Measurements from ENCODE around the gene OSBPL5. TPM values are rescaled to one million over a fixed set of nuclear protein-coding genes. Genes with fewer than 3 reads are reported as not detected.

OSBPL5 gene
- total RNA-seq, 1 donor = 49.7 TPM

DNA sequence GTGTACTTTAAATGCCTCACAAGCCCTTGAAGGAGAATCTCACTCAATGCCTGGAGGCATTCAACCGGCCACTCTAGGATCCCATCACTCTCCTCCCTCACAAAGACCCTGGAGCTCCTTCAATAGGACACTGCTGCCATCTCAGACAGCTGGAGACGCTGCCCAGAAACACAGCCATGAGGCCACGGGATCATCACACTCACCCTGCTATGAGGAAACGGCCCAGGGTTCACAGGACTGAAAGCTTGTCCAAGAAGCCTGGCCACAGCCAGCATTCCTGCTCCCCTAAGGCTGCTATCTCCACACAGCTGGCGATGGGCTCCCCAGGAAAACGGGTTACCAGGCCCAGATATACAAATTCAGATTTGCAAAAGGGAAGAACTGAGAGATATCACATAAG lies 121.1 kb downstream of the OSBPL5 start:
- H3K4me3 ChIP-seq (ENCODE audit: low read depth, low read length) = no peak overlapping the region
- DNase-seq (ENCODE audit: low read depth) = peak; percentile 53
- TF ChIP-seq, protein P1, sequence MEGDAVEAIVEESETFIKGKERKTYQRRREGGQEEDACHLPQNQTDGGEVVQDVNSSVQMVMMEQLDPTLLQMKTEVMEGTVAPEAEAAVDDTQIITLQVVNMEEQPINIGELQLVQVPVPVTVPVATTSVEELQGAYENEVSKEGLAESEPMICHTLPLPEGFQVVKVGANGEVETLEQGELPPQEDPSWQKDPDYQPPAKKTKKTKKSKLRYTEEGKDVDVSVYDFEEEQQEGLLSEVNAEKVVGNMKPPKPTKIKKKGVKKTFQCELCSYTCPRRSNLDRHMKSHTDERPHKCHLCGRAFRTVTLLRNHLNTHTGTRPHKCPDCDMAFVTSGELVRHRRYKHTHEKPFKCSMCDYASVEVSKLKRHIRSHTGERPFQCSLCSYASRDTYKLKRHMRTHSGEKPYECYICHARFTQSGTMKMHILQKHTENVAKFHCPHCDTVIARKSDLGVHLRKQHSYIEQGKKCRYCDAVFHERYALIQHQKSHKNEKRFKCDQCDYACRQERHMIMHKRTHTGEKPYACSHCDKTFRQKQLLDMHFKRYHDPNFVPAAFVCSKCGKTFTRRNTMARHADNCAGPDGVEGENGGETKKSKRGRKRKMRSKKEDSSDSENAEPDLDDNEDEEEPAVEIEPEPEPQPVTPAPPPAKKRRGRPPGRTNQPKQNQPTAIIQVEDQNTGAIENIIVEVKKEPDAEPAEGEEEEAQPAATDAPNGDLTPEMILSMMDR (IDR thresholded peaks at IDR 0.05; ENCODE audit: insufficient read depth, low read depth, low read length) = no peak

DNA sequence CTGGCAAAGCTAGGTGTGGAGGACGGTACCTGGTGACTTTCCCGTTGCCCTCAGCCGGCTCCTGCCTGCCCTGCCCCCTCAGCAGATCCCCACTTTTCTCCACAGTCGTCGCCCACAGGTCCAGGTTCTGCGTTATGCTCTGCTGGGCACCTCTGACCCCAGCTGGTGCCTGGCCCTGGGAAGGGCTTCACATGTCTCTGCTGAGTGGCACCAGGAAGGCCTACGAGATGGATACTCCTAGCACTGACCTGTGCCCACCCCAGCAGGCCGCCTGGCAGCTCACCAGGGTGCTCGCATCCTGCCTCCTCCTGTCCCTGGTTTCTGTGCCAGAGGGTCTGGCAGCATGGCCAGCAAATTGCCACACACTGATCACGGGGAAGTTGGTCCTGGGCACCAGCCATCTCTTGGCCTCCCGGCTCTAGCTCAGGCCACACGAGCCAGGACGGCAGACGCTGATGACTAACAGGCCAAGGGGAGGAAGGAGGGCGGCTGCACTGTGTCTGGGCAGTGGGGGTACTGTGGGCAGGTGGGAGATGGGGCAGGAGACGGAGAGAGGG lies 121.7 kb downstream of the OSBPL5 start:
- no peak overlapping the region for H3K4me3 ChIP-seq (ENCODE audit: low read depth, low read length)
- no peak for DNase-seq (ENCODE audit: low read depth)
- TF ChIP-seq, protein P1 (IDR thresholded peaks at IDR 0.05; ENCODE audit: insufficient read depth, low read depth, low read length) = no peak

DNA sequence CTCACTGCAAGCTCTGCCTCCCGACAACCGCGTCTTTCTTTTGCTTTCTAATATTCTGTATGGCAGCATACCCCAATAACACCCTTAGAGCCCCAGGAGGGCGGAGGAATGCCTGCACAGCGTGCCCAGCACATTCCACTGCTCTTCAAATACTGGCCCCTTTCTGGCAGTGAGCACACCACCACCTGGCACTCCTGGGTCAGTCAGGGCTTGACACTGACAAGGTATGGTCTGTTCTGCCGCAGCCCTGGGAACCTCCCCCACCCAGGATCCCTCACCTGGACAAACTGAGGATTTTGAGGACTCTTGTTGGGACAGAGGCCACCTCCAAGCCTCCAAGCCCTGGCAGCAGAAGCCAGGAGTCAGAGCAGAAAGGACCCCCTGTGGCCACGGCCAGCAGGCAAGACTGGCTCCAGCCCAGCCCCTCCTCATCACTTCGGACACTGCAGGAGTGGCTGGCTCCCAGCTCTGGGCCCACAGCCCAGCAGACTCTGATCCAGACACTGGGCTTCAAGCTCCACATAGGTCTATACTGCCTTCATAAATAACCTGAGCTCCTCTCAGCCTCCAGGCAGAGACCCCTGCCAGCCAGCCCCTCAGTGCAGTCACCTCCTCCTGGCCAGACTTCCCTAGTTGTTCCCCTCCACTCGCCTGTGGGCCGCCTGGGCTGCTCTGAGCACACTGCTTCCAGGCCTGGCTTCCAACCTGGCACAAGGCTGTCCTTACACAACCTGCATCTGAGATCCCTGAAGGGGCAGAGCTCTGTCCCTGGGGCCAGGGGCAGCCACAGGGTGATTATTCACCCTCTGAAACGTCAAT lies 122.4 kb downstream of the OSBPL5 start:
- TF ChIP-seq, protein P1 (IDR thresholded peaks at IDR 0.05; ENCODE audit: insufficient read depth, low read depth, low read length) = no peak
- H3K4me3 ChIP-seq (ENCODE audit: low read depth, low read length) = no peak overlapping the region
- DNase-seq (ENCODE audit: low read depth) = no peak

DNA sequence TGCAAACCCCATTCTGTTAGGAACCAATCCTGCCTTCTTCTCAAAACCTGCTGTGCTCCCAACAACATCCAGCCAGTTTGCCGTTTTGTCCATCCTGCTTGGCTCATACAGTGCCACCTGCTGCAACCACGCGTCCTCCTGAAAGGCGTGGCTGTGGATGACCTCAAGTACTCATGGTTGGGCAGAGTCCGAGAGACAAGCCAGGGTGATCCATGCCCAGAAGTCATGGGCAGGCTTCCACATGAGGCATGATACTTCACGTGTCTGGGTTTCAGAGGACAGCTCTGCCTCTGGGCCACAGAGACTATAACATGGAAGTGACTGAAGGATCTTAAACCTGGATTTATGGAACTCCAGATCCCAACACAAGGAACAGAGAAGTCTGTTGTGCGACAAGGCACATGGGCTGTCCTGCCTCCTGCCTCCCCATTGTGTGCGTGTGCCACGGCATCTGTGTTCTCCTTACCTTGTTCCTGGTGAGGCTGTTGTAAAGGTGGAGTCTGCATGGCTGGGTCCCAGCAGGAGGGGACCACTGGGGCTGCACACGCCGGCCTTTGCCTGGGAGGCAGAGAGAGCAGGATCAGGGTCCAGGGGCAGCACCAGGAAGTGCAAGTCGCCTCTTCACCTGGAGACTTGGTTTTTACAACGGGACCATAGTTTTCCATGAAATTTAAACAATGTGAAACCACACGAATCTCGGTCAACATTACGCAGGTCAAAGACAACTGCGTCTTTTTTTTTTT lies 123.2 kb downstream of the OSBPL5 start:
- TF ChIP-seq, protein P1 (IDR thresholded peaks at IDR 0.05; ENCODE audit: insufficient read depth, low read depth, low read length) = no peak
- DNase-seq (ENCODE audit: low read depth) = no peak
- no peak overlapping the region for H3K4me3 ChIP-seq (ENCODE audit: low read depth, low read length)

DNA sequence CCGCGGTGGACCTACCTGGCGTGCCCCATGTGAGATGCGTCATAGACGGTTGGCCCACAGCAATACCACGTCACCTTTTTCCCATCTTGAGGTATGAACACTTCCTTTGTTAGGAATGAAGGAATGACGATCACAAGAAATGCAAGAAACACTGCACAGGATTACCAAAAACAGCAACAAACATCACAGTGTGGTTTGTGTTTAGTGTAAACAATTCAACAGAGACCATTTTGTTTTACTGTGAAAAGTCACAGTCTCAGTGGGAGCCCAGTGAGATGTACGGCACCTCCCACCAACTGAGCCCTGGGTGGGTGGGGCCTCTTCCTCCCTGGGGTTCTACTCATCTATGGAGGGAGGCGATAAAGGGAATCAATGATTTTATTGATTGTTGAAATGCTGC lies 124.2 kb downstream of the OSBPL5 start:
- TF ChIP-seq, protein P1 (IDR thresholded peaks at IDR 0.05; ENCODE audit: insufficient read depth, low read depth, low read length) = no peak
- no peak for DNase-seq (ENCODE audit: low read depth)

DNA sequence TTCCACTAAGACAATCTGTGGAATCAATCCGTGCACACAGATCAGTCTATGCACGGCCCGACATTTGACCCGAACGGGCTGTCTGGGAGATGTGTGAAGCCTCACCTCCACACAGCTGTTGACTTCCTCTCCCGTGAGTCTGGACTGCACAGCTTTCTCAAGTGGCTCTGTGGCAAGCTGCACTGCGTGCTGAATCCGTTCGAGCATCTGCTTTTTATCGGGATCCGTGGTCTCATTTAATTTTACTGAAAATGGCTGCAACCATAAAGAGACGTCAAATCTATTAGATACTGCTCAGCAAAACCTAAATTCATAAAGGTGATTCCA lies 127.2 kb downstream of the OSBPL5 start:
- TF ChIP-seq, protein P1 (IDR thresholded peaks at IDR 0.05; ENCODE audit: insufficient read depth, low read depth, low read length) = no peak
- DNase-seq (ENCODE audit: low read depth) = no peak
- no peak overlapping the region for H3K4me3 ChIP-seq (ENCODE audit: low read depth, low read length)

More for the DNA sequence above, 124.2 kb downstream of the OSBPL5 start:
- H3K4me3 ChIP-seq (ENCODE audit: low read depth, low read length) = no peak overlapping the region

Small RNA genes within 50 kb of the gene (small RNA-seq; reads per million reads assigned to genes)
- not detected for gene RNU1-91P

Other genes with a start within 250 kb of the OSBPL5 start
- 7.3 and 13.2 TPM in 2 replicates for gene PHLDA2, start 235.9 kb downstream of the OSBPL5 start, total RNA-seq
- 87.6 and 121 TPM in 2 replicates for gene NAP1L4, start 173.0 kb downstream of the OSBPL5 start, total RNA-seq
- 68.2 and 87.6 TPM in 2 replicates for gene CARS1, start 107.9 kb downstream of the OSBPL5 start, total RNA-seq
- not detected in 2 replicates for gene MRGPRG, start 53.5 kb upstream of the OSBPL5 start, total RNA-seq
- gene MRGPRE, start 67.1 kb upstream of the OSBPL5 start, total RNA-seq = not detected in 2 replicates
- gene ZNF195, start 213.8 kb upstream of the OSBPL5 start, total RNA-seq = 18.4 and 25.5 TPM in 2 replicates

All from fibroblast of villous mesenchyme (primary cell).